Activated CD8-positive, alpha-beta memory T cell treated with anti-CD3 and anti-CD28 coated beads for 24 hours (primary cell): ENCODE data around the gene FAM110D.

ENCODE experiments used
- DNase-seq: peaks from one replicate; pipeline ENCODE4 v3.0.0-alpha.2; 2020

Gene FAM110D

GRCh38 chr1:26164036-26164860 lies 5.4 kb downstream of the FAM110D start:
- DNase-seq, result peak; percentile 87

- no peak for DNase-seq
Measured at GRCh38 chr1:26164861-26165842, 6.3 kb downstream of the FAM110D start.

GRCh38 chr1:26166719-26167281 lies 7.9 kb downstream of the FAM110D start:
- DNase-seq, result no peak

- no peak for DNase-seq
Measured at GRCh38 chr1:26168410-26169197, 9.7 kb downstream of the FAM110D start, which contains the start of gene C1orf232. TSS of gene C1orf232 (minus strand) at chr1:26168963. CDS start at chr1:26168499, 464 bp downstream.

GRCh38 chr1:26169198-26169554 lies 10.3 kb downstream of the FAM110D start:
- no peak for DNase-seq

- DNase-seq, result peak; percentile 95
Measured at GRCh38 chr1:26169669-26170471, 11.0 kb downstream of the FAM110D start, which contains the start of gene ZNF593. TSS of gene ZNF593 (plus strand) at chr1:26169908. CDS start at chr1:26169984, 76 bp downstream.

- no peak for DNase-seq
Measured at GRCh38 chr1:26170472-26170821, 11.6 kb downstream of the FAM110D start.

GRCh38 chr1:26171084-26172072 lies 12.5 kb downstream of the FAM110D start, which contains the start of gene ZNF593OS:
TSS of gene ZNF593OS (minus strand) at chr1:26171832. CDS start at chr1:26171661, 171 bp downstream.
- no peak for DNase-seq

GRCh38 chr1:26175346-26175745 lies 16.5 kb downstream of the FAM110D start:
- no peak for DNase-seq

GRCh38 chr1:26177182-26177684 lies 18.4 kb downstream of the FAM110D start, which contains the start of gene CNKSR1:
TSS of gene CNKSR1 (plus strand) at chr1:26177491. CDS start at chr1:26177548, 57 bp downstream.
- DNase-seq, result no peak

- no peak for DNase-seq
Measured at GRCh38 chr1:26180010-26180506, 21.2 kb downstream of the FAM110D start.

GRCh38 chr1:26181586-26182382 lies 22.9 kb downstream of the FAM110D start:
- no peak for DNase-seq

- DNase-seq, result no peak
Measured at GRCh38 chr1:26182383-26182696, 23.5 kb downstream of the FAM110D start.

GRCh38 chr1:26184086-26184485 lies 25.2 kb downstream of the FAM110D start:
- DNase-seq, result no peak

- DNase-seq, result no peak
Measured at GRCh38 chr1:26184883-26185282, 26.0 kb downstream of the FAM110D start.

- no peak for DNase-seq
Measured at GRCh38 chr1:26187882-26188281, 29.0 kb downstream of the FAM110D start.

- no peak for DNase-seq
Measured at GRCh38 chr1:26188477-26188876, 29.6 kb downstream of the FAM110D start.

- DNase-seq, result no peak
Measured at GRCh38 chr1:26189331-26189730, 30.5 kb downstream of the FAM110D start.

GRCh38 chr1:26189751-26190275 lies 30.9 kb downstream of the FAM110D start:
- no peak for DNase-seq
